Stimulated activated memory B cell treated with anti-CD40 and anti-IgM and Interleukin-4, amounts not matched to agents 10 μg/mL and 1 μg/mL and 100 μg/mL, for 72 hours (primary cell): Measurements from ENCODE around the gene ATP8B2.
A peak's percentile ranks its signal among the peaks of the same experiment; 100 is the strongest.
"Not testable (repeated sequence)": the region's sequence is repeated elsewhere in the genome, so short reads cannot be mapped to it uniquely, and the experiment has no call there.

Source experiments
- ATAC-seq: fragments of 150-1000 bp; cut with Tn5 transposase; 2 replicates; pipeline ENCODE4 v1.10.0; 2021
- H3K27ac Mint-ChIP-seq: one replicate; pipeline ENCODE4 v1.8.0; 2022; ENCODE audit warnings: mild to moderate bottlenecking, mixed read lengths
- H3K27me3 Mint-ChIP-seq: one replicate; pipeline ENCODE4 v1.8.0; 2022; ENCODE audit warnings: mixed read lengths
- H3K36me3 Mint-ChIP-seq: one replicate; pipeline ENCODE4 v1.8.0; 2022; ENCODE audit warnings: mixed read lengths
- H3K4me1 Mint-ChIP-seq: one replicate; pipeline ENCODE4 v1.8.0; 2022; ENCODE audit warnings: mixed read lengths
- H3K4me3 Mint-ChIP-seq: one replicate; pipeline ENCODE4 v1.8.0; 2022; ENCODE audit warnings: mild to moderate bottlenecking, moderate library complexity, mixed read lengths
- H3K9me3 Mint-ChIP-seq: one replicate; pipeline ENCODE4 v1.8.0; 2022; ENCODE audit warnings: mixed read lengths

ATP8B2 gene

GRCh38 chr1:154349121-154349520 is 23.8 kb downstream of the ATP8B2 start:
- Mint-ChIP-seq H3K4me3 (no peak overlapping the region), H3K27me3 (peaks cover 21% of the 10 kb centered on the region), H3K4me1 (peaks cover 26% of the 10 kb centered on the region), H3K27ac (no peak overlapping the region), H3K9me3 (no peaks in the 10 kb centered on the region), H3K36me3 (peaks cover 55% of the 10 kb centered on the region)
- ATAC-seq: no peak

GRCh38 chr1:154350383-154350782 is 25.1 kb downstream of the ATP8B2 start:
- H3K27ac Mint-ChIP-seq: no peak overlapping the region
- H3K4me1 Mint-ChIP-seq: peaks cover 23% of the 10 kb centered on the region
- ATAC-seq: no peak
- H3K9me3 Mint-ChIP-seq: no peaks in the 10 kb centered on the region
- H3K36me3 Mint-ChIP-seq: peaks cover 44% of the 10 kb centered on the region
- peaks cover 24% of the 10 kb centered on the region for H3K27me3 Mint-ChIP-seq
- no peak overlapping the region for H3K4me3 Mint-ChIP-seq

- no peak overlapping the region for H3K4me3 Mint-ChIP-seq
- no peaks in the 10 kb centered on the region for H3K9me3 Mint-ChIP-seq
- peaks cover 32% of the 10 kb centered on the region for H3K36me3 Mint-ChIP-seq
- peaks cover 23% of the 10 kb centered on the region for H3K4me1 Mint-ChIP-seq
- H3K27me3 Mint-ChIP-seq: peaks cover 24% of the 10 kb centered on the region
- H3K27ac Mint-ChIP-seq: no peak overlapping the region
- ATAC-seq: no peak
Observed at GRCh38 chr1:154351363-154352068, 26.2 kb downstream of the ATP8B2 start.

DNA sequence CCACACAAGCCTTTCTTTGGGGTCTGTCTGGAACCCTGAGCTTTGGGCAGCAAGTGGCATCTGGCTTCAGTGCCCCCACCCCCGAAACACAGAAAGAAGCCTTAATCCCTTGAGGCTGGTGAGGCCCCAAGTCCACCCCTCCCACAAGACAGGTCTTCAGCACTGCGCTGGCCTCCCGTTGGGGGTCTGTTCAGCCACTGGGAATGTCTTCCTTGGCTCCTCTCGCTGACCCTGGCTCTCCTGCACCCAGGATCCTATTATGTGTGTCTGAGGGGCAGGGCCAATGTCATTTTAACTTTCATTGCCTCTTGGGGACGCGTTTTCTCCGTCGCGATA is 26.9 kb downstream of the ATP8B2 start:
- Mint-ChIP-seq H3K9me3 (no peaks in the 10 kb centered on the region), H3K4me1 (peaks cover 23% of the 10 kb centered on the region), H3K36me3 (peaks cover 27% of the 10 kb centered on the region), H3K27me3 (peaks cover 24% of the 10 kb centered on the region), H3K4me3 (peak overlapping the region; percentile 88), H3K27ac (peak overlapping the region; percentile 70)
- no peak for ATAC-seq

DNA sequence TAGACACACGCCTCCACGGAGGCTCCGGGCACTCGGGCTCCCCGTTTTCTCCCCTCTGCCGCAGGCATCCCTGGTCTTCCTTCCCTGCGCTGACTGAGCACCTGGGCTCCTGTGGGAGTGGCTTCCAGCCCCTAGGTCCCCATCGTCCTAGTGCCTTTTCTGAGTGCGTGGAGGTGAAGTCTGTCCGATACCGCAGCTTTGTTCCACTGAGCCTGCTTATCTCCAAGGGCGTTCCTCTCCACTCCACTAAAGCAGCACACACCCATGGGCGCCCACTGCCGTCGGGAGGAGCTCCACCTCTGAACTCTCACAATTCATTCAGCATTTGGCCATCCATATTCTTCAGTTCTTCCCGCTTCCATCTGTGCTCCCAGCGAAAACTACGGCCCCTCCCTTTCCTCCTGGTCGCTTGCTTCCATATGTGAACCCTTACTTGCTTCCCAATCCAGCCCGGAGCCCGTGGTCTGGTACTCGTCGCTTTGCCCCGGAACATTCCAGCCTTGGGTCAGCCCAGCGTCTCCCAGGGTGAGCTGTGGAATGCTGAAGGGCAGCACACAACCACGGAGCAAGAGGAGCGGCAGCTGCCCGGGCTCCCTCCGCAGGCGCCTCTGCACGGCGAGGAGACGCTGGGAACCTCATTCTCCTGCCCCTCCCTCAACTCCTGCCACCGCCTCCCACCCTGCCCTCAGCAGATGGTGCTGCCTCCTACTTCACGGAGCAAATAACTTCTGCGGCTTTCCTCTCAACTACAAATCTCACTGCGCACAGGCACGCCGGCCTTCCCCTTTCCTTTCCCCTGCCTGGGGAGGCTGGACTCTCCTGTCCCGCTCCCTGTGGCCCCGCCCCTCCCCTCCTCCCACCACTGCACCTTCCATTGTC is 27.5 kb downstream of the ATP8B2 start:
- peaks cover 23% of the 10 kb centered on the region for H3K4me1 Mint-ChIP-seq
- H3K9me3 Mint-ChIP-seq: no peaks in the 10 kb centered on the region
- H3K36me3 Mint-ChIP-seq: peaks cover 21% of the 10 kb centered on the region
- peak overlapping the region; percentile 88 for H3K4me3 Mint-ChIP-seq
- peaks cover 24% of the 10 kb centered on the region for H3K27me3 Mint-ChIP-seq
- H3K27ac Mint-ChIP-seq: peak overlapping the region; percentile 70
- ATAC-seq: peak; percentile 82

- Mint-ChIP-seq H3K4me1 (peaks cover 23% of the 10 kb centered on the region), H3K27ac (peak overlapping the region; percentile 70), H3K9me3 (no peaks in the 10 kb centered on the region), H3K27me3 (peaks cover 30% of the 10 kb centered on the region), H3K4me3 (peak overlapping the region; percentile 88), H3K36me3 (peaks cover 14% of the 10 kb centered on the region)
- peak; percentile 82 for ATAC-seq
Observed at GRCh38 chr1:154353460-154353904, 28.2 kb downstream of the ATP8B2 start.

GRCh38 chr1:154353966-154354365 is 28.6 kb downstream of the ATP8B2 start:
- Mint-ChIP-seq H3K9me3 (no peaks in the 10 kb centered on the region), H3K27me3 (peaks cover 30% of the 10 kb centered on the region), H3K27ac (peak overlapping the region; percentile 70), H3K4me3 (no peak overlapping the region), H3K4me1 (peaks cover 23% of the 10 kb centered on the region), H3K36me3 (peaks cover 9% of the 10 kb centered on the region)
- no peak for ATAC-seq

DNA sequence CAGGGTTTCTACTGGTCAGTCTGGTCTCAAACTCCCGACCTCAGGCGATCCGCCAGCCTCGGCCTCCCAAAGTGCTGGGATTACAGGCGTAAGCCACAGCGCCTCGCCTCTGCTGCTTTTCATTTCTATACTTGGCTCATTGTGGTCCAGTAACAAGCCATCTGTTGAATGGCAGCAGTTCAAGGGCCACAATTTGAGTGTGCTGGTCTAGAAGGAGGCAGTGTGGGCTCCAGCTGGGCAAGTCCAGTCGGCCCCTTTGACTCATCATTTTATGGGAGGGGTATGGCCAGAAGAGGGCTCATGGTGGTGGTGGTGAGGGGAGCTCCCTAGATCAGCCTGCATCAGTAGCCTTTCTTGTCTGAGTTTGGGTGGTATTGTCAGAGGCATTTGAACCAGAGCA is 33.2 kb downstream of the ATP8B2 start:
- no peak for ATAC-seq
- no peaks in the 10 kb centered on the region for H3K9me3 Mint-ChIP-seq
- H3K4me1 Mint-ChIP-seq: peaks cover 8% of the 10 kb centered on the region
- H3K36me3 Mint-ChIP-seq: no peaks in the 10 kb centered on the region
- peaks cover 15% of the 10 kb centered on the region for H3K27me3 Mint-ChIP-seq
- no peak overlapping the region for H3K4me3 Mint-ChIP-seq
- no peak overlapping the region for H3K27ac Mint-ChIP-seq

DNA sequence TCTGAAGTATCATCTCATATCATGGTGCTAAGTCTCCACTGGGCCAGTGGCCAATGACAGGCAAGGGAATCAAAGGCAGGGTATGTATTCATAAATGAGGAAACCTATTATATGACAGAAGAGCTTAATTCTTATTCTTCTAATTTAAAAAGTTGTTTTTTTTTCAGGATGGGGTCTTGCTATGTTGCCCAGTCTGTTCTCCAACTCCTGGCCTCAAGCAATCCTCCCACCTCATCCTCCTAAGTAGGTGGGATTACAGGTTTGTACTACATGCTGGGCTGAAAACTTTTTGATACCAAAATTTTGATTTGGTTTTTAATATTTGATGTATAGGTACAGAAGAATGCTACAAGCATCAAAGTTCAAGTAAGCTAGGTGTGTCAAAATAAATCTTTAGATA is 35.0 kb downstream of the ATP8B2 start:
- Mint-ChIP-seq H3K27me3 (peaks cover 6% of the 10 kb centered on the region), H3K9me3 (no peaks in the 10 kb centered on the region), H3K36me3 (no peaks in the 10 kb centered on the region), H3K27ac (no peak overlapping the region), H3K4me3 (no peak overlapping the region), H3K4me1 (no peaks in the 10 kb centered on the region)
- ATAC-seq: no peak

DNA sequence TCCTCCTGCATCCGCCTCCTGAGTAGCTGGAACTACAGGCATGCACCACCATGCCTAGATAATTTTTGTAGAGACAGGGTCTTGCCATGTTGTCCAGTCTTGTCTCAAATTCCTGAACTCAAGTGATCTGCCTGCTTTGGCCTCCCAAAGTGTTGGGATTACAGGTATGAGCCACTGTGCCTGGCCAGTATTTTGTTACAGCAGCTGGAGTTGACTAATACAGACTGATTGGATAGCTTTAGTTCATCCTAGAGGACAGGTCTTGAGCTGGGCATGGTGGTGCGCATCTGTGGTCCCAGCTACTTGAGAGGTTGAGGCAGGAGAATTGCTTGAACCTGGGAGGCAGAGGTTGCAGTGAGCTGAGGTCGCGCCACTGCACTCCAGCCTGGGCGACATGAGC is 35.6 kb downstream of the ATP8B2 start:
- ATAC-seq, H3K4me3 Mint-ChIP-seq, H3K27ac Mint-ChIP-seq, H3K36me3 Mint-ChIP-seq, H3K9me3 Mint-ChIP-seq, H3K27me3 Mint-ChIP-seq, H3K4me1 Mint-ChIP-seq: not testable (repeated sequence)

- no peaks in the 10 kb centered on the region for H3K9me3 Mint-ChIP-seq
- H3K27ac Mint-ChIP-seq: no peak overlapping the region
- peaks cover 13% of the 10 kb centered on the region for H3K27me3 Mint-ChIP-seq
- no peaks in the 10 kb centered on the region for H3K36me3 Mint-ChIP-seq
- H3K4me3 Mint-ChIP-seq: no peak overlapping the region
- peaks cover 6% of the 10 kb centered on the region for H3K4me1 Mint-ChIP-seq
- ATAC-seq: no peak
Observed at GRCh38 chr1:154361357-154361756, 36.0 kb downstream of the ATP8B2 start.

DNA sequence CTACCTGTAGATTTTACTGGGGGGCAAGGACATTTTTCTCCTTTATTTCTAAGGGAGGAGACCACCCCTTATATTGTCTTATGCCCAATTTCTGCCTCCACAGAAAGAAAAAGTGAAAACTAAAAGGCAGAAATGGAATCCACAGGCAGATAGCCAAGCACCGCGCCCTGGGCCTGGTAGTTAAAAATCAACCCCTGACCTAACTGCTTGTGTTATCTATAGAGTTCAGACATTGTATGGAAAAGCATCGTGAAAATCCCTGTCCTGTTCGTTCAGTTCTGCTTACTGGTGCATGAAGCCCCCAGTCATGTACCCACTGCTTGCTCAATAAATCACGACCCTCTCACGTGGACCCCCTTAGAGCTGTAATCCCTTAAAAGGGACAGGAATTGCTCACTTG is 46.1 kb downstream of the ATP8B2 start:
- H3K36me3 Mint-ChIP-seq: no peaks in the 10 kb centered on the region
- no peak for ATAC-seq
- no peak overlapping the region for H3K27ac Mint-ChIP-seq
- no peaks in the 10 kb centered on the region for H3K9me3 Mint-ChIP-seq
- peaks cover under 1% of the 10 kb centered on the region for H3K27me3 Mint-ChIP-seq
- H3K4me1 Mint-ChIP-seq: peaks cover under 1% of the 10 kb centered on the region
- H3K4me3 Mint-ChIP-seq: no peak overlapping the region

DNA sequence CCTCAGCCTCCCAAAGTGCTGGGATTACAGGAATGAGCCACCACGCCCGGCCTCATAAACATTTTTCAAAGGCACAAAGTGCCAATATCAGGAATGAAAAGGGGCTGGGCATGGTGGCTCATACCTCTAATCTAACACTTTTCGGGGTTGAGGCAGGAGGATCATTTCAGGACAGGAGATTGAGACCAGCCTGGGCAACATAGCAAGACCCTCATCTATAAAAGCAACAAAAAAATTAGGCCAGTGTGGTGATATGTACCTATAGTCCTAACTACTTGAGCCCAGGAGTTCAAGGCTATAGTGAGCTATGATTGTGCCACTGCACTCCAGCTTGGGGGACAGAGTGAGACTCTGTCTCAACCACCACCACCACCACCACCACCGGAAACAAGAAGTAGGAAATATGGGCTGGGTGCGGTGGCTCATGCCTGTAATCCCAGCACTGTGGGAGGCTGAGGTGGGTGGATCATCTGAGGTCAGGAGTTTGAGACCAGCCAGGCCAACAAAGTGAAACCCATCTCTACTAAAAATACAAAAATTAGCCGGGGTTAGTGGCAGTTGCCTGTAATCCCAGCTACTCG is 48.5 kb downstream of the ATP8B2 start:
- not testable (repeated sequence) for H3K27me3 Mint-ChIP-seq, H3K4me3 Mint-ChIP-seq, H3K9me3 Mint-ChIP-seq, ATAC-seq, H3K36me3 Mint-ChIP-seq, H3K27ac Mint-ChIP-seq, H3K4me1 Mint-ChIP-seq

GRCh38 chr1:154379301-154379700 is 54.0 kb downstream of the ATP8B2 start:
- no peaks in the 10 kb centered on the region for H3K4me1 Mint-ChIP-seq
- H3K36me3 Mint-ChIP-seq: no peaks in the 10 kb centered on the region
- H3K27ac Mint-ChIP-seq: no peak overlapping the region
- no peaks in the 10 kb centered on the region for H3K9me3 Mint-ChIP-seq
- ATAC-seq: no peak
- H3K27me3 Mint-ChIP-seq: no peaks in the 10 kb centered on the region
- no peak overlapping the region for H3K4me3 Mint-ChIP-seq

- Mint-ChIP-seq H3K27me3 (no peaks in the 10 kb centered on the region), H3K4me3 (no peak overlapping the region), H3K27ac (peak overlapping the region; percentile 89), H3K9me3 (no peaks in the 10 kb centered on the region), H3K36me3 (no peaks in the 10 kb centered on the region), H3K4me1 (peaks cover 32% of the 10 kb centered on the region)
- no peak for ATAC-seq
Observed at GRCh38 chr1:154384650-154385489, 59.5 kb downstream of the ATP8B2 start.
